Endothelial cell of umbilical vein (primary cell): ENCODE results near the gene SP6.

Experiments
- TF ChIP-seq, protein P1 (sequence below), 2 donors: IDR thresholded peaks; 1 replicate in 1 of 2; 2 replicates in 1 of 2; pipeline ENCODE4 v1.5.1; 2011; ENCODE audit warnings: low read length in 2 of 2, mild to moderate bottlenecking in 2 of 2, moderate library complexity in 2 of 2, control low read depth in 1 of 2, inconsistent platforms in 1 of 2, low read depth in 1 of 2; ENCODE audit not compliant: insufficient read depth in 1 of 2; ENCODE audit errors: extremely low read depth in 1 of 2
- TF ChIP-seq, protein P2 (sequence below): IDR thresholded peaks from 2 replicates; pipeline ENCODE4 v1.6.1; 2011; ENCODE audit not compliant: insufficient read depth, insufficient read length

DNA sequence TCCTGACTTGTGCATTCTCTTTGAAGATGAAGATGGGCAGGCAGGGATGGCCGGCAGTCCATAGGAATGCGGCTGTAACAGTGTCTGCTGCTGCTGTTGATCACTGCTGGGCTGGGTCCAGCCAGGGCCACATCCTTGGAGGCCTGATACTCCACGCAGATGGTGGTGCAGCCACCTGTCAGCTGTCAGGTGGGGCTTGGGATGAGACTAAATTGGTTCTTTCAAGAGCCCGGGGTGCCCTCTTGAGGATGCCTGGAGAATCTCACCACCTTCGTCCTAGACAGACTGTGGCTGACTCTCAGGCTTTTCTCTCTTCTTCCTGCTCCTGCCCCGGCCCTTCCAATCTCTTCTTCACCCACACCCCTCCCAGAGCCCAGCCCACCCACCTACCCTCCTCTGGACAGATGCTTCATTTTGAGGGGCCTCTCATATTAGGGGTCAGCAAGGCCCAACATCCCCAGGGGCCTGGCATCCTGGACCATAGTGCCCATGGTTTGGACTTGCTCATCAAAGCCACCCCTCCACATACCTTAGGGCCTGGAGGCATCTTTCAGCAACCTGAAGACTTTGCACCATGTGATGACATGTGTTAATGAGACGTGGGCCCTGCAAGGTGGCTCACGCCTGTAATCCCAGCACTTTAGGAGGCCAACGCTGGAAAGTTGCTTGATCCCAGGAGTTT, 48.5 kb downstream of the SP6 start:
- TF ChIP-seq, protein P1, sequence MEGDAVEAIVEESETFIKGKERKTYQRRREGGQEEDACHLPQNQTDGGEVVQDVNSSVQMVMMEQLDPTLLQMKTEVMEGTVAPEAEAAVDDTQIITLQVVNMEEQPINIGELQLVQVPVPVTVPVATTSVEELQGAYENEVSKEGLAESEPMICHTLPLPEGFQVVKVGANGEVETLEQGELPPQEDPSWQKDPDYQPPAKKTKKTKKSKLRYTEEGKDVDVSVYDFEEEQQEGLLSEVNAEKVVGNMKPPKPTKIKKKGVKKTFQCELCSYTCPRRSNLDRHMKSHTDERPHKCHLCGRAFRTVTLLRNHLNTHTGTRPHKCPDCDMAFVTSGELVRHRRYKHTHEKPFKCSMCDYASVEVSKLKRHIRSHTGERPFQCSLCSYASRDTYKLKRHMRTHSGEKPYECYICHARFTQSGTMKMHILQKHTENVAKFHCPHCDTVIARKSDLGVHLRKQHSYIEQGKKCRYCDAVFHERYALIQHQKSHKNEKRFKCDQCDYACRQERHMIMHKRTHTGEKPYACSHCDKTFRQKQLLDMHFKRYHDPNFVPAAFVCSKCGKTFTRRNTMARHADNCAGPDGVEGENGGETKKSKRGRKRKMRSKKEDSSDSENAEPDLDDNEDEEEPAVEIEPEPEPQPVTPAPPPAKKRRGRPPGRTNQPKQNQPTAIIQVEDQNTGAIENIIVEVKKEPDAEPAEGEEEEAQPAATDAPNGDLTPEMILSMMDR (IDR thresholded peaks at IDR 0.05; ENCODE audit: extremely low read depth in 1 of 2, insufficient read depth in 1 of 2, low read depth in 1 of 2, low read length in 2 of 2) = peak; percentile 47 to 71
- TF ChIP-seq, protein P2, sequence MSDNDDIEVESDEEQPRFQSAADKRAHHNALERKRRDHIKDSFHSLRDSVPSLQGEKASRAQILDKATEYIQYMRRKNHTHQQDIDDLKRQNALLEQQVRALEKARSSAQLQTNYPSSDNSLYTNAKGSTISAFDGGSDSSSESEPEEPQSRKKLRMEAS = no peak
